Activated T-helper 1 cell treated with anti-CD3 and anti-CD28 coated beads, Interleukin-2, amount 50 U/mL, for 16 hours (primary cell): ENCODE results near the gene AFF1.

ENCODE experiments used
- DNase-seq, 2 donors: peaks; one replicate each; pipeline ENCODE4 v3.0.0-alpha.2; 2020; ENCODE audit warnings: low read depth in 1 of 2, low spot score in 1 of 2

AFF1 gene, protein sequence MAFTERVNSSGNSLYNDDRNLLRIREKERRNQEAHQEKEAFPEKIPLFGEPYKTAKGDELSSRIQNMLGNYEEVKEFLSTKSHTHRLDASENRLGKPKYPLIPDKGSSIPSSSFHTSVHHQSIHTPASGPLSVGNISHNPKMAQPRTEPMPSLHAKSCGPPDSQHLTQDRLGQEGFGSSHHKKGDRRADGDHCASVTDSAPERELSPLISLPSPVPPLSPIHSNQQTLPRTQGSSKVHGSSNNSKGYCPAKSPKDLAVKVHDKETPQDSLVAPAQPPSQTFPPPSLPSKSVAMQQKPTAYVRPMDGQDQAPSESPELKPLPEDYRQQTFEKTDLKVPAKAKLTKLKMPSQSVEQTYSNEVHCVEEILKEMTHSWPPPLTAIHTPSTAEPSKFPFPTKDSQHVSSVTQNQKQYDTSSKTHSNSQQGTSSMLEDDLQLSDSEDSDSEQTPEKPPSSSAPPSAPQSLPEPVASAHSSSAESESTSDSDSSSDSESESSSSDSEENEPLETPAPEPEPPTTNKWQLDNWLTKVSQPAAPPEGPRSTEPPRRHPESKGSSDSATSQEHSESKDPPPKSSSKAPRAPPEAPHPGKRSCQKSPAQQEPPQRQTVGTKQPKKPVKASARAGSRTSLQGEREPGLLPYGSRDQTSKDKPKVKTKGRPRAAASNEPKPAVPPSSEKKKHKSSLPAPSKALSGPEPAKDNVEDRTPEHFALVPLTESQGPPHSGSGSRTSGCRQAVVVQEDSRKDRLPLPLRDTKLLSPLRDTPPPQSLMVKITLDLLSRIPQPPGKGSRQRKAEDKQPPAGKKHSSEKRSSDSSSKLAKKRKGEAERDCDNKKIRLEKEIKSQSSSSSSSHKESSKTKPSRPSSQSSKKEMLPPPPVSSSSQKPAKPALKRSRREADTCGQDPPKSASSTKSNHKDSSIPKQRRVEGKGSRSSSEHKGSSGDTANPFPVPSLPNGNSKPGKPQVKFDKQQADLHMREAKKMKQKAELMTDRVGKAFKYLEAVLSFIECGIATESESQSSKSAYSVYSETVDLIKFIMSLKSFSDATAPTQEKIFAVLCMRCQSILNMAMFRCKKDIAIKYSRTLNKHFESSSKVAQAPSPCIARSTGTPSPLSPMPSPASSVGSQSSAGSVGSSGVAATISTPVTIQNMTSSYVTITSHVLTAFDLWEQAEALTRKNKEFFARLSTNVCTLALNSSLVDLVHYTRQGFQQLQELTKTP

GRCh38 chr4:86934771-86935565 is at the start of gene AFF1:
Gene AFF1, plus strand, starts transcription at chr4:86935011. Its CDS starts 13,523 bp downstream, at chr4:86948534.
- DNase-seq: peak; percentile 63 to 87

GRCh38 chr4:86890790-86891189 is 44.0 kb upstream of the AFF1 start:
- no peak for DNase-seq

- DNase-seq: no peak
These were observed 42.8 kb upstream of the AFF1 start, which contains the start of gene C4orf36 for GRCh38 chr4:86891762-86892635. Gene C4orf36, minus strand, starts transcription at chr4:86892422. Its CDS starts 902 bp downstream, at chr4:86891520.

DNA sequence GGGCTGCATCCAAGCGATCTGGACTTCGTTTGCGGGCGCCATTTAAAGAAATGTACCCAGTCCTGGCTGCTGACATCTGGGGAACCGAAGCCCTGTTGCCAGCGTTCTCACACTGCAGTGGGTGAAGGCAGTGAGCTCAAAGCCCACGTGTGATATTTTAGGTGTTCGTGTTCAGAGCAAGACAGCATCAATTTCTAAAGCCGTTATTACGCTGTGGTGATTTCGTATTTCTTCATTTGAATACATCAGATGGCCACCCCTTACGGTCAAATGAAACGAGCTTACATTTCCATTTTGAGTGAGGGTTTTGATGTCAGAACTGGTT is 42.2 kb upstream of the AFF1 start:
- no peak for DNase-seq

GRCh38 chr4:86893136-86893535 is 41.7 kb upstream of the AFF1 start:
- no peak for DNase-seq

- no peak for DNase-seq
These were observed 40.4 kb upstream of the AFF1 start for GRCh38 chr4:86894455-86894854.

GRCh38 chr4:86895692-86896488 is 38.9 kb upstream of the AFF1 start:
- no peak for DNase-seq

DNA sequence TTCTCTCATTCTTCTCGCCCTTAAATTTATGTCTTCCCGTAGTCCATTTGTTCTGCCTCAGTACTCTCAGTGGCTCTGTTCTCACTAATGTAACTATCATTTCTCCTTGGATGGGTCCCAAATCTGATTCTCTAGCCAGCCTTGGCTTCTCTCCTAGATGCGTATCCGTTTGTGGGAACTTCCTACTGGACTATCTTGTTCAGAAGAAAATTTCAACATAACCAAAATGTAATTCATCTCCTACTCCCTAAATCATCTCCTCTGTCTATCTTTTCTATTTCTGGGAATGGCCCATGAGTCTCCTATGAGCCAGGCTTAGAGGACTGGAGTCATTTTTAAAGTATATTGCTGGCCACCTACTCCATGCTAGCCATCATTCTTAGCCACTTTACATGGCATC is 38.2 kb upstream of the AFF1 start:
- no peak for DNase-seq

DNA sequence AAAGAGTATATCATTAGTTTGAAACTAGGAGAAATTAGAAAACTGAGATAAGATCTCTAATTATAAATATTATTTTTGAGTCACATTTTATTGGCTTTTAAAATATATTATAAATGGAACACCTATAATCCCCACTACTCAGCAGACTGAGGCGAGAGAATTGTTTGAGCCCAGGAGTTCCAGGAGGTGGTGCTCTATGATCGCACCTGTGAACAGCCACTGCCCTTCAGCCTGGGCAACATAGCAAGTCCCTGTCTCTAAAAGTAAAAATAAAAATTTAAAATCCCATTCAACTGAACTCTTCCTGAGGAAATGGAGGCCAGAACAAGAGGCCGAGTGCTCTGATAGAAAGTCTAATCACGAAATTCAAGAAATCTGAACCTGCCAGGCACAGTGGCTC is 36.2 kb upstream of the AFF1 start:
- no peak for DNase-seq

DNA sequence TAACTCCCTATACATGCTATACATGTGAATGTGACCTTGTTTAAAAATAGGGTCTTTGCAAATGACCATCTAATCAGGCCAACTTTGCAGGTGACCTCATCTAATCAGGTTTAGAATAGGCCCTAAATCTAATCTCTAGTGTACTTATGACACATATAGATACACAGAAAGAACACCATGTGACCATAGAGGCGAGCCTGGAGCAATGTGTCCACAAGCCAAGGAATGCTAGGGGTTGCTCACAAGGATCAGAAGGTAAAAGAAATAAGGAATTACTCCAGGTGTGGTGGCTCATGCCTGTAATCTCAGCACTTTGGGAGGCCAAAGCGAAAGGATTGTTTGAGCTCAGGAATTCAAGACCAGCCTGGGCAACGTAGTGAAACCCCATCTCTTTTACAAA is 32.9 kb upstream of the AFF1 start:
- no peak for DNase-seq

- no peak for DNase-seq
These were observed 26.6 kb upstream of the AFF1 start for GRCh38 chr4:86908251-86908657.

- DNase-seq: no peak
These were observed 25.1 kb upstream of the AFF1 start for GRCh38 chr4:86909546-86910295.

- no peak for DNase-seq
These were observed 24.4 kb upstream of the AFF1 start for GRCh38 chr4:86910369-86910768.

GRCh38 chr4:86910820-86911684 is 23.8 kb upstream of the AFF1 start:
- DNase-seq: no peak

DNA sequence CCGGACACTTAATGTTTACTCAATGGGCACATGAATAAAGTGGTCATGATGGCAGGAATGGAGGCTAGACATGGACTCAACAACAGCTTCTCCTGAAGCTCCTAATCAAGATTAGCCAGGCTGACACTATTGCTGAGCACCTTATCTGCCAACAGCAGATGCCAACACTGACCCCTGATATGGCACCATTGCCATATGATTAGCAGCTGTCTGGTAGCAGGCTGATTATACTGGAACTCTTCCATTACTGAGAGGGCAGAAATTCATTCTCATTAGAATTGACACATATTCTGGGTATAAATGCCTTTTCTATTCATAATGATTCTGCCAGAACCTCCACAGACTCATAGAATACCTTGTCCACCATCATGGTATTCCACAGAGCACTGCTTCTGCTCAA is 18.4 kb upstream of the AFF1 start:
- no peak for DNase-seq

- no peak for DNase-seq
These were observed 17.4 kb upstream of the AFF1 start for GRCh38 chr4:86917212-86918039.
